ENCODE data around the gene FAM53A.
A peak's percentile ranks its signal among the peaks of the same experiment; 100 is the strongest.
"Not testable (repeated sequence)": the region's sequence is repeated elsewhere in the genome, so short reads cannot be mapped to it uniquely, and the experiment has no call there.

Gene FAM53A

DNA sequence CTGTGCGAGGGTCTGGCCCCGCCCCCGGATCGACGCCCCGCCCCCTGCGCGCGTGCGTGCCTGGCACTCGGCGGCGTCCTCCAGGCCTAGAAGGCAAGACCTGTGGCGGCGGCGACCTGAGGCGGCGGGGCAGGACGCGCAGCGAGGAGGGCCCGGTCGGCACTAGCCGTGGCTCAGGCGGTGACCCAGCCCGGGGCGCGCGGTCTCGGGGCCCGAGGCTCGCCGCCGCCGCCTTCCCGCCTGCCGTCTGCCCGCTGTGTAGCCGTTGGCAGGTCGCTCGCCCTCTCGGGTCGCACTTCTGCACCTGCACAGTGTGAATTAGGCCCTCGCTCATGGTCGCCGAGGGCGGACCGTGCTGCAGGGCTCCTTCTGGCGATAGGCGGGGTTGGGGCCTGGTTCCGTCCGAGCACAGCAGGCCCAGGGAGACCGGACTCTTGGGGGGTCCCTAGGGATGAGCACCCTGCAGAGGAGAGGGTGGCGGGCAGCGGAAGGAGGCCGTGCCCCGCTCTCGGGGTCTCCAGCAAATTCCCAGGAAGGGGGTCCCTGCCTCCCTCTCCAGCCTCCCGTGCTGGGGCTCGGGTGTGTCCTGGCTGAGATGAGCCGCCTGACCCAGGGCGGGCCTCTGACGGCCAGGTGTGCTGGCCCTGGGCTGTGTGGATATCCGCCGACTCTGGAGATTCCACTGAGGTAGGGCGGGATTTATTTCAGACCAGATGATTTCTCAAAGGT, 557 bp upstream of the FAM53A start:
- peak in 1 of 2 donors; percentile 95 for DNase-seq

GRCh38 chr4:1683261-1683735, 815 bp downstream of the FAM53A start:
- DNase-seq, result no peak

GRCh38 chr4:1682860-1683259, 1.3 kb downstream of the FAM53A start:
- no peak for DNase-seq

GRCh38 chr4:1678244-1678643, 5.9 kb downstream of the FAM53A start:
- DNase-seq, result no peak

- DNase-seq, result no peak
Measured at GRCh38 chr4:1676605-1677525, 7.2 kb downstream of the FAM53A start.

DNA sequence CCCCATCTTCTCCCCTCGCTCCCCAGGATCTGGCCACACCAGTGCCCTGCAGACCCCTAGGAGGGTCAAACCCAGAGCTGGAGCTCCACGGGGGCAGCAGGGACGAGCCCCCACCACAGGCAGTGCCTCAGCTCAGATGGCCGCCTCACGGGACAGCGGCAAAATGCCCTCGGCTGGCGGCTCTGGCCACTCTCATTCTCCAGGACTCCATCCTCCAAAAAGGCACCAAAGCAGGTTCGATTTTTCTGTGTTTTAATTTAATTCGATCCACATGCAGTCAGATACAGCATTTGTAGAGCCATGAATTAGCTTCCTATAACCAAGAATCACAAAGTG, 8.3 kb downstream of the FAM53A start:
- DNase-seq, result no peak

GRCh38 chr4:1675136-1675801, 8.8 kb downstream of the FAM53A start:
- DNase-seq, result no peak

DNA sequence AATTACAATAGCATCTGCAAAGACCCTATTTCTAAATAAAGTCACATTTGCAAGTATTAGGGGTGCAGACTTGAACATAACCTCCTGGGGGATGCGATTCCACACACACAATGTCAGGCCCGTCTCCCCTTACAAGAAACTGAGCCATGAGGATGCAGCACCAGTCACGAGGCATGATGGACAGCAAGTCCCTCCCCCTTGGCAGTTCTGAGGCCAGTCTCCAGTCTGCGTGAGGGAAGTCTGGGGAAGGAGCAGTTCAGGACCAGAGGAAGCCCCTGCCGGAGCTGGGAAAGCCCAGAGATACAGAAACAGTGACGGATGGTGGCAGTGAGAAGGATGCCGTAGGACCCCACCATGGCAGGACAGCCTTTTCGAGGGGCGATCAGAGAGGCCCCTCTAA, 9.4 kb downstream of the FAM53A start:
- no peak for DNase-seq

- no peak for DNase-seq
Measured at GRCh38 chr4:1673671-1674070, 10.4 kb downstream of the FAM53A start.

GRCh38 chr4:1671011-1671410, 13.1 kb downstream of the FAM53A start:
- not testable (repeated sequence) for DNase-seq

DNA sequence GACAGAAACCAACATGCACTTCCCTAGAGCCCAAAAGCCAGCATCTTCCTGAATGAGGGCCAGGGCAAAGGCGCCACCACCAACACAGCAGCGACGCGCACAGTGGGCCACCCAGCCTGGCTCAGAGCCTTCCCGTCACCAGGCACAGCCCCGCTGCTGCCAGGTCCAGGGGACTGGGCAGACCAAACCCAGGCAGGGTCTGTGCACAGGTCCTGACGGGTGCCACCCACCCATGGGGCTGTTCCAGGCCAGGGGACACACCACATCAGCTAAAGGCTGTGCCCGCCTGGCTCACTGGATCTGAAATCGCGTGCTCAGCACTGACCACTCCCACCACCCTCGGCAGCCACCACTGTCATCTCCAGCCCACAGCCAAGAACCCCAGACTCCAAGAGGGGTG, 13.8 kb downstream of the FAM53A start:
- DNase-seq, result no peak

- no peak for DNase-seq
Measured at GRCh38 chr4:1669850-1670249, 14.3 kb downstream of the FAM53A start.

DNA sequence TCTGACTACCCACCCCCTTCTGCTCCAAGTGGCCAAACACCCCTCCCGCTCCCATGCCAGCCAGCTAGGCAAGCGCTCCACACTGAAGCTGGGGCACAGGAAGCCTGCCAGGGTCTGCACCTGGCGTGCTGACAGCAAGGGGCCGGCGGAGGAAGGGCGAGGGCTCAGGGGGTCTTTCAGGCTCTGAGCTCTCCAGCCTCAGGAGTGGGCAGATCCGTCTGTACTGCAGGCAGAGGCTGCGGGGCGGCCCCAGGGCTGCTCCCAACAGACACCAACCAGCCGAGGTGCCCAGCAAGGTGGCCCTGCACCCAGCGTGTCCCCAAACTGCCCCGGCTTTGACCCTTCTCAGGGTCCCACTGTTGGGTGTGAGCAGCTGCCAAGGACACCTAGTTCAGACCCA, 14.8 kb downstream of the FAM53A start:
- no peak for DNase-seq

DNA sequence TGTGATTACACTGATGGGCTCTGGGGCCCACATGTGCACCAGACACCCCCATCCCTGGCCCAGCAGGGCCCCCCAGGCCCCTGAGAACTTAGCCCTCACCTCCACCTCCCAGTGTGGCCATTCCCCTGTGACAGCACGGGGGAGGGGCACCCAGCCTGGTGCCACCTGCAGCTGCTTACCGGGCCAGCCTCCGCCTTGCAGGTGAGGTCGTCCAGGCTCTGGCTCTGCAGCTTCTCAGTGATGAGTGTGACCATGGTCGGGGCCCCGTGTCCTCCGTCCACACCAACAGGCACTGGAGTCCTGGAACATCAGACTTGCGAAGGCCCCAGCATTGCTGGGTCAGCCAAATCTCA, 15.6 kb downstream of the FAM53A start:
- no peak for DNase-seq

- no peak for DNase-seq
Measured at GRCh38 chr4:1667273-1667672, 16.8 kb downstream of the FAM53A start.

- no peak for DNase-seq
Measured at GRCh38 chr4:1666391-1666790, 17.7 kb downstream of the FAM53A start.

DNA sequence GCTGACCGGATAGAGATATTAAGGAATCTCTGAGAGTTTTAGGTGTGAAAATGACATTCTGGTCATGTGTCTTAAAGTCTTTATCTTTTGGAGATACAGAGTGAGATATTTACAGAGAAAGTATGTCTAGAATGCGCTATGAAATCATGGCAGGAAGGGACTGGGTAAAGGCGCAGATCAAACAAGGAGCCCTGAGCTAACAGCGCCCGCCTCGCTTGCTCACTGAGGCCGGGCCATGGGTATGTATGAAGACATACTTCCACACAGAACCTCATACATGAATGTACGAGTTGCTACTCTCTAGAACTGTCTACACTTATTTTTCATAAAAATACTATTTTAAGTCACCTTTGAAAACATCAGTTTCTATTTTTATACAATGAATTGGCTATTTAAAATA, 20.0 kb downstream of the FAM53A start:
- no peak for DNase-seq

DNA sequence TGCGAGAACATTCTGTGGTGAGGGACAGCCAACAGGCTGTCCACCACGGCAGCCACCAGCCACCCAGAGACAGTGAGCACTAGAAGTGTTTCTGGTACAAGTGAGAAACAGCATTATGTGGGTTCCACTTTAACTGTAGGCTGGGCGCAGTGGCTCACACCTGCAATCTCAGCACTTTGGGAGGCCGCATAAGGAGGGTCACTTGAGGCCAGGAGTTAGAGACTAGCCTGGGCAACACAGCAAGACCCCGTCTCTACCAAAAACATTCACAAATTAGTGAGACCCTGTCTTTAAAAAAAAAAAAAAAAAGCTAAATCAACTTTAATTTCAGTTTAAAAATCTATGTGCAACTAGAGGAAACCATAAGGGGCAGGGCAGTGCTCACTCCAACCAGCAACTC, 20.6 kb downstream of the FAM53A start:
- DNase-seq, result no peak

DNA sequence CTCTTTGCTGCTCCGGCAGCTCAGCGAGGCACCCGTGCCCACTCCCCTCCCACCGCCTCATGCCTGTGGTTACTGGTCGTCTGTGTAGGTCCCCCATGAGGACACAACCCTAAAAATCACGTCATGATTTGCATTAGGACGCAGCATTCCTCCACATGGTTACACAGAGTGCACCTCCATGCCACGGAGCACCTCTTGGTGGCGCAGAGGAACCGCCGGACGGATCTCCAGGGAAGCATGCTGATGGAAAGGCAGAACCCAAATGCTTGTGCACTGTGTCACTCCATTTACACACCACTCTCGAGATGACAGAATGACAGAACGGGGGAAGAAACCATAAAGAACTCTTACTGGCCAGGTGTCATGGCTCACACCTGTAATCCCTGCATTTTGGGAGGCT, 22.4 kb downstream of the FAM53A start:
- DNase-seq, result no peak

DNA sequence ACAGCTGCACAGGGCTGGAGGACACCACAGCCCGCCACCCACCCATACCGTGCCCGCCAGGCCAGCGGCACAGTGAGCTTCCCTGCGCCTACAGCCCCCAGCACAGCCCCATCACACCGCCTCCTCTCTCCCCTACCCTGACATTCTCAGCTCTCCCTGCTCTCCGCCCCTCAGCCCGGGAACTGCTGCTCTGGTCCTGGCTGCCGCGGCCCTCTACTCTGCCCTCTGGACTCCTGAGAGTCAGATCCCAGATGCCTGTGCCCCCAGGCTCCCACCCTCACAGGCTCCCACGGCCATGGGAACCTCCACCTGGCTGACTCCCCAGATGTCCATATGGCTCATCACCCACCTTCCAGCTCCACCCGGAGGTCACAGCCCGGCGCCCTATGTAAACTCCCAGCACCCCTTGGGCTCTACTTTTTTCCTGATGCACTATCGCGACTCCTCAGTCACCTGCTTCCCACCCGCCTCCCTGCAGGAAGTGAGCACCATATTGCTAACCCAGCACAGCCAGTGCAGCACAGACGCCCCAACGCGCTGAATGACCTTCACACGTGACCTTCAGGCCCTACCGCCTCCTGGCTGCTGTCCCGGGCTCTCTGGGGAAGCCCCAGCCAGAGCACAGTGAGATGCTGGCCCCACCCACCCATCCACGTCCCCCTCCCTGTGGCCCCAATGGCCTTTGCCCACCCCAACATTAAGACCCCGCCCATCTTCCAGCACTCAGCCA, 23.0 kb downstream of the FAM53A start:
- DNase-seq, result no peak

DNA sequence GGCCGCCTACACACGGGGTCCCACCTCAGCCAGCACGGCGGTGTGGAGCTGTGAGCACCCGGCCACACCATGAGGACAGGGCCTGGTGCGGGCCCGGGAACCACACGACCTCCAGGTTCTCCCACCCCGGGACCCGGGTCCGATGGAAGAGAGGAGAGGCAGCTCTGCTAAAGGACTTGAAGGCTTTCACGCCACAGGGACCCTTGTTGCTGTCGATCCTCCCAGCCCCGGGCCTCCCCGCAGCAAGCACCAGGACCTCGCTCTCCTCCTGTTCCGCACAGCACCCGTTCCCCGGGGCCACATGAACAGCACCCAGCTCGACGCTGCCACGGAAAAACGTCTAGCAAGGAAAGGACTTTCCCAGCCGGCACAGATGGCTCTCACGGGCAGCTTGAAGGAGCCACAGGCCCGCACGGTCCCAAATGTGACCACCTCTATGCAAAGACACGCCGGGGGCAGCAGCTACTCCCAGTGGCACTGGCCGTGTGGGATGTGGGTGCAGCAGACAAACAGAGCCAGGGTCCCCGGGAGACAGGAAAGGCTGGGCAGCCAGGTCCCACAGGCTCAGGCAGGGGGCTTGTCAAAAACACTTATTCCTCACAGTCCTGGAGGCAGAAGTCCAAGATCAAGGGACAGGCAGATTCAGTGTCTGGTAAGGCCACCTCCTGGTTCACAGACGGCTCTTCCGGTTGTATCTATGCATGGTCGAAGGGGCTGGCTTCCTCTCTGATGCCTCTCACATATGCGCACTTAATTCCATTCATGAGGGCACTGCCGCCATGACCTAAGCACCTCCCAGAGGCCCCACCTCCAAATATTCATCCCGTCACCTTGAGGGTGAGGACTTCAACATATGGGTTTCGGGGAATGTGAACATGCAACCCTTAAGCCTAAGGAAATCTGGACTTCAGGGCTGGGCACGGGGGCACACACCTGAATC, 24.7 kb downstream of the FAM53A start:
- no peak for DNase-seq

- no peak for DNase-seq
Measured at GRCh38 chr4:1658581-1658980, 25.5 kb downstream of the FAM53A start.
